Natural killer cell (primary cell): ENCODE results near the gene PRRX1. TPM values are rescaled to one million over a fixed set of nuclear protein-coding genes. Genes with fewer than 3 reads are reported as not detected.

ENCODE experiments used
- ATAC-seq, 3 donors: fragments of 150-1000 bp in 2 of 3; fragments of 200-7000 bp in 1 of 3; cut with Tn5 transposase; 1 replicate in 1 of 3; 2 replicates in 2 of 3; pipeline ENCODE4 v1.10.0; 2021; ENCODE audit warnings: mild to moderate bottlenecking in 2 of 3, moderate library complexity in 2 of 3
- DNase-seq, 2 donors: peaks; one replicate each; pipeline versions ENCODE4 v3.0.0 to v3.0.0-alpha.2; 2013 to 2021; ENCODE audit warnings: mixed read lengths in 1 of 2
- H3K27ac ChIP-seq: one replicate; pipeline ENCODE4 v1.5.1; 2013; ENCODE audit warnings: mild to moderate bottlenecking, low read length
- H3K27me3 ChIP-seq: one replicate; pipeline ENCODE4 v1.6.1; 2013; ENCODE audit warnings: low read length; ENCODE audit not compliant: control insufficient read depth, insufficient read depth
- H3K36me3 ChIP-seq: one replicate; pipeline ENCODE4 v1.6.1; 2013; ENCODE audit warnings: low read length; ENCODE audit not compliant: control insufficient read depth, insufficient read depth
- H3K4me1 ChIP-seq: one replicate; pipeline ENCODE4 v1.6.1; 2013; ENCODE audit warnings: low read length; ENCODE audit not compliant: control insufficient read depth, insufficient read depth
- H3K4me3 ChIP-seq: one replicate; pipeline ENCODE4 v1.5.1; 2013; ENCODE audit warnings: low read length
- H3K9me3 ChIP-seq: one replicate; pipeline ENCODE4 v1.6.1; 2013; ENCODE audit warnings: low read length; ENCODE audit not compliant: control insufficient read depth, insufficient read depth
- H3K27ac Mint-ChIP-seq, 2 donors: one replicate each; pipeline ENCODE4 v1.8.0; 2022; ENCODE audit warnings: mild to moderate bottlenecking in 2 of 2, mixed read lengths in 2 of 2, moderate library complexity in 1 of 2
- H3K27me3 Mint-ChIP-seq, 2 donors: one replicate each; pipeline ENCODE4 v1.8.0; 2022; ENCODE audit warnings: low read depth in 2 of 2, mixed read lengths in 2 of 2
- H3K36me3 Mint-ChIP-seq: one replicate; pipeline ENCODE4 v1.8.0; 2022; ENCODE audit warnings: mixed read lengths
- H3K4me1 Mint-ChIP-seq, 2 donors: one replicate each; pipeline ENCODE4 v1.8.0; 2022; ENCODE audit warnings: mixed read lengths in 2 of 2
- H3K4me3 Mint-ChIP-seq: one replicate; pipeline ENCODE4 v1.8.0; 2022; ENCODE audit warnings: mild to moderate bottlenecking, moderate library complexity, mixed read lengths
- H3K9me3 Mint-ChIP-seq, 2 donors: one replicate each; pipeline ENCODE4 v1.8.0; 2022; ENCODE audit warnings: mixed read lengths in 2 of 2
- CTCF ChIP-seq: fragments of 200-600 bp; IDR thresholded peaks from one replicate; pipeline ENCODE4 v1.8.0; 2022; ENCODE audit warnings: antibody characterized with exemption
- WGBS: methylation state at CpG from one replicate; pipeline ENCODE4 v1.1.7; 2013; ENCODE audit warnings: missing lambda C conversion rate; ENCODE audit not compliant: insufficient coverage; 5-methylcytosine and 5-hydroxymethylcytosine counted together
- intact Hi-C: fragments of 100-400 bp; cut with micrococcal nuclease; formaldehyde crosslinking; loops from one replicate; pipeline ENCODE4 v1.14.2; 2022
- total RNA-seq, 4 donors: library from RNA; stranded (reverse); fragments of 120-200 nt in 1 of 4; gene quantifications; one replicate each; pipeline versions ENCODE4 v1.2.3 to v1.2.4, GENCODE V29; 2013 to 2022

PRRX1 gene
- total RNA-seq, 3 donors from 2014 or later (not counting 1 experiment from before 2014, with no cell fraction given): not detected

- Histone ChIP-seq H3K27ac (no peak overlapping the region), H3K36me3 (no peaks in the 10 kb centered on the region), H3K27me3 (peaks cover 11% of the 10 kb centered on the region), H3K4me3 (no peak overlapping the region), H3K4me1 (no peaks in the 10 kb centered on the region), H3K9me3 (no peaks in the 10 kb centered on the region)
- Mint-ChIP-seq H3K27me3 (peaks cover 17 to 29% of the 10 kb centered on the region in 2 donors), H3K27ac (no peak overlapping the region), H3K9me3 (no peaks in the 10 kb centered on the region), H3K36me3 (no peaks in the 10 kb centered on the region), H3K4me1 (no peaks in the 10 kb centered on the region), H3K4me3 (no peak overlapping the region)
- intact Hi-C loops: no loop called here
- no peak for DNase-seq
- no peak for ATAC-seq
- TF ChIP-seq CTCF: no peak
Measured at GRCh38 chr1:170676628-170677027, 12.7 kb downstream of the PRRX1 start.

GRCh38 chr1:170678027-170678600 is 14.2 kb downstream of the PRRX1 start:
- no peak overlapping the region for H3K27ac ChIP-seq
- Mint-ChIP-seq H3K4me3 (no peak overlapping the region), H3K27ac (no peak overlapping the region), H3K36me3 (no peaks in the 10 kb centered on the region), H3K4me1 (no peaks in the 10 kb centered on the region), H3K27me3 (peaks cover 21 to 22% of the 10 kb centered on the region in 2 donors), H3K9me3 (no peaks in the 10 kb centered on the region)
- ATAC-seq: no peak
- peaks cover 11% of the 10 kb centered on the region for H3K27me3 ChIP-seq
- TF ChIP-seq CTCF: no peak
- no peaks in the 10 kb centered on the region for H3K36me3 ChIP-seq
- H3K4me1 ChIP-seq: no peaks in the 10 kb centered on the region
- 94% methylated on average over 3 of the region's 3 CpGs for WGBS
- no peak overlapping the region for H3K4me3 ChIP-seq
- no peaks in the 10 kb centered on the region for H3K9me3 ChIP-seq
- no peak for DNase-seq
- intact Hi-C loops: no loop called here

GRCh38 chr1:170680428-170680827 is 16.5 kb downstream of the PRRX1 start:
- intact Hi-C loops: no loop called here
- Mint-ChIP-seq H3K27me3 (peaks cover 12 to 22% of the 10 kb centered on the region in 2 donors), H3K4me1 (no peaks in the 10 kb centered on the region), H3K27ac (no peak overlapping the region), H3K4me3 (no peak overlapping the region), H3K36me3 (no peaks in the 10 kb centered on the region), H3K9me3 (no peaks in the 10 kb centered on the region)
- ATAC-seq (no peak), DNase-seq (no peak)
- Histone ChIP-seq H3K4me3 (no peak overlapping the region), H3K4me1 (no peaks in the 10 kb centered on the region), H3K9me3 (no peaks in the 10 kb centered on the region), H3K27me3 (peaks cover 5% of the 10 kb centered on the region), H3K27ac (no peak overlapping the region), H3K36me3 (no peaks in the 10 kb centered on the region)
- 86% methylated on average over 2 of the region's 3 CpGs for WGBS
- TF ChIP-seq CTCF: no peak

GRCh38 chr1:170682169-170682568 is 18.2 kb downstream of the PRRX1 start:
- Histone ChIP-seq H3K36me3 (no peaks in the 10 kb centered on the region), H3K9me3 (no peaks in the 10 kb centered on the region), H3K27me3 (peaks cover 3% of the 10 kb centered on the region), H3K27ac (no peak overlapping the region), H3K4me3 (no peak overlapping the region), H3K4me1 (no peaks in the 10 kb centered on the region)
- Mint-ChIP-seq H3K27me3 (peaks cover 10 to 26% of the 10 kb centered on the region in 2 donors), H3K4me3 (no peak overlapping the region), H3K9me3 (no peaks in the 10 kb centered on the region), H3K27ac (no peak overlapping the region), H3K36me3 (no peaks in the 10 kb centered on the region), H3K4me1 (no peaks in the 10 kb centered on the region)
- no peak for DNase-seq
- TF ChIP-seq CTCF: no peak
- intact Hi-C loops: no loop called here
- WGBS: 100% methylated on average over 1 of the region's 1 CpG
- ATAC-seq: no peak
